Measurements from ENCODE around the gene RSPH3. TPM values are rescaled to one million over a fixed set of nuclear protein-coding genes. Genes with fewer than 3 reads are reported as not detected.
"Not testable (repeated sequence)": the region's sequence is repeated elsewhere in the genome, so short reads cannot be mapped to it uniquely, and the experiment has no call there.

Gene RSPH3
- total and polyA plus RNA-seq, 4 experiments from 2014 or later, result 0.66 to 3.7 (median 3.5) TPM

DNA sequence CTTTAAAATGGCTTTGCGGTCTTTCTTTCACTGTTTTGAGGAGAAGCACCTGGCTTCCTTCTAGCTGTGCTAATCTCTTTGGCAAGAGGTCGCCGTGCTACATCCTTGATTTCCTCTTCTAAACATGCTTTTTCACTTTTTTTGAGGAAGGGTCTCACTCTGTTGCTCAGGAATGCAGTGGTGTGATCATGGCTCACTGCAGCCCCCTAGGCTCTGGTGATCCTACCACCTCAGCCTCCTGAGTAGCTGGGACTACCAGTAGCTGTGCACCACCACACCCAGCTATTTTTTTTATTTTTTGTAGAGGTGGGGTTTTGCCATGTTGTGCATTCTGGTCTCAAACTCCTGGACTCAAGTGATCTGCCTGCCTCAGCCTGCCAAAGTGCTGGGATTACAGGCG is 40.5 kb downstream of the RSPH3 start:
- Mint-ChIP-seq H3K9me3 (no peaks in the 10 kb centered on the region), H3K27me3 (no peaks in the 10 kb centered on the region), H3K36me3 (no peaks in the 10 kb centered on the region), H3K27ac (peak overlapping the region in 1 of 7 donors; percentile 17), H3K4me1 (peaks cover 0 to 13% (median 0%) of the 10 kb centered on the region in 4 donors), H3K4me3 (no peak overlapping the region)
- DNase-seq, result no peak
- intact Hi-C loops (cut with micrococcal nuclease), result no loop called here
- ChIA-PET CTCF (ENCODE audit: partially characterized antibody) (interaction anchor here (0.9 to 2.2 kb wide), 4 partner anchors 11 to 257 kb away, joined by 3 to 12 read pairs (median 4); no protein-coding TSS in a partner anchor), POLR2A (ENCODE audit: partially characterized antibody) (interaction anchor here (0.7 to 2.2 kb wide), 3 partner anchors 90 to 170 kb away, joined by 3 to 7 read pairs (median 6); no protein-coding TSS in a partner anchor)
- H3K36me3 ChIP-seq (ENCODE audit: insufficient read depth, low read length), result no peaks in the 10 kb centered on the region
- H3K27me3 ChIP-seq (ENCODE audit: insufficient read depth, low read length), result no peaks in the 10 kb centered on the region
- no peak overlapping the region for H3K27ac ChIP-seq (ENCODE audit: low read depth, low read length)
- H3K4me3 ChIP-seq (ENCODE audit: low read length in 2 of 2), result no peak overlapping the region
- no peaks in the 10 kb centered on the region for H3K4me1 ChIP-seq (ENCODE audit: insufficient read depth, low read length)
- no peaks in the 10 kb centered on the region for H3K9me3 ChIP-seq (ENCODE audit: control insufficient read depth in 1 of 2, low read length in 2 of 2)

DNA sequence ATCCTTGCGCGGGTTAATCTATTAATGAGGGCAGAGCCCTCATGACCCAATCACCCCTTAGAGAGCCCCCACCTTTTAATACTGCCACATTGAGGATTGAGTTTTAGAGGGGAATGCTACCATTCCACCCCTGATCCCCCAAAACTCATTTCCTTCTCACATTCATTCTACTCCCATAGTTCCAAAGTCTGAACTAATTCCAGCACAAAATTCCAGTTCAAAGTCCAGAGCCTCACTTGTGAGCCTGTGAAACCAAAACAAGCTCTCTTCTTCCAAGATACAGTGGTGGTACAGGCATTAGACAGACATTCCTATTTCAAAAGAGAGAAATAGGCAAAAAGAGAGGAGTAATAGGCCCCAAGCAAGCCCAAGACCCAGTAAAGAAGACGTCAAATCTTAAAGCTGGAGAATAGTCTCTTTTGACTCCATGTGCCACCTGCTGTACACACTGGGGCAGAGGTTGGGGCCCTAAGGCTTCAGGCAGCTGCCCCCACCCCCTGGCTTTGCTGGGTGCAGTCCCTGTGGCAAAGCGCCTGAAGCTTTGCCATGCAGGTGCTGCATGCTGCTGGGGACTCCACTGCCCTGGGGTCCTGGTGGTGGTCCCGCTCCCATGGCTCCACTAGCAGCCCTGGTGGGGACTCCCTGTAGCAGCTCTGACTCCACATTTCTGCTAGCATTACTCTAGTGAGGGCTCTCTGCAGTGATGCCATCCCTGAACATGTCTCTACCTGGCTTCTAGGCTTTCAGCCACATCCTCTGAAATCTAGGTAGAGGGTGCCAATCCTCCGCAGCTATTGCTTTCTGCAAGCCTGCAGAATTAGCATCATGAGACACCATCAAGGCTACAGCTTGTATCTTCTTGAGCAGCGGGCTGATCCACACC is 41.3 kb downstream of the RSPH3 start:
- peak in 4 of 5 donors; percentile 13 to 26 (median 24) for DNase-seq
- Histone ChIP-seq H3K9me3 (ENCODE audit: control insufficient read depth in 1 of 2, low read length in 2 of 2) (no peaks in the 10 kb centered on the region), H3K27ac (ENCODE audit: low read depth, low read length) (no peak overlapping the region), H3K4me1 (ENCODE audit: insufficient read depth, low read length) (no peaks in the 10 kb centered on the region), H3K27me3 (ENCODE audit: insufficient read depth, low read length) (no peaks in the 10 kb centered on the region), H3K36me3 (ENCODE audit: insufficient read depth, low read length) (no peaks in the 10 kb centered on the region), H3K4me3 (ENCODE audit: low read length in 2 of 2) (no peak overlapping the region)
- Mint-ChIP-seq H3K4me1 (peaks cover 0 to 13% (median 0%) of the 10 kb centered on the region in 4 donors), H3K27ac (peak overlapping the region in 3 of 7 donors; percentile 1 to 59 (median 52)), H3K4me3 (no peak overlapping the region), H3K27me3 (no peaks in the 10 kb centered on the region), H3K9me3 (no peaks in the 10 kb centered on the region), H3K36me3 (no peaks in the 10 kb centered on the region)
- ChIA-PET POLR2A (ENCODE audit: partially characterized antibody) (interaction anchor here (1.1 to 2.2 kb wide), 4 partner anchors 89 to 241 kb away, joined by 4 to 15 read pairs (median 6); no protein-coding TSS in a partner anchor), CTCF (ENCODE audit: partially characterized antibody) (interaction anchor here (0.7 to 2.2 kb wide), 13 partner anchors 9 to 256 kb away, joined by 3 to 12 read pairs (median 4); no protein-coding TSS in a partner anchor)
- intact Hi-C loops (cut with micrococcal nuclease), result loop anchor here (1.0 kb wide), 2 partner anchors 165 to 254 kb away; no protein-coding TSS in a partner anchor

DNA sequence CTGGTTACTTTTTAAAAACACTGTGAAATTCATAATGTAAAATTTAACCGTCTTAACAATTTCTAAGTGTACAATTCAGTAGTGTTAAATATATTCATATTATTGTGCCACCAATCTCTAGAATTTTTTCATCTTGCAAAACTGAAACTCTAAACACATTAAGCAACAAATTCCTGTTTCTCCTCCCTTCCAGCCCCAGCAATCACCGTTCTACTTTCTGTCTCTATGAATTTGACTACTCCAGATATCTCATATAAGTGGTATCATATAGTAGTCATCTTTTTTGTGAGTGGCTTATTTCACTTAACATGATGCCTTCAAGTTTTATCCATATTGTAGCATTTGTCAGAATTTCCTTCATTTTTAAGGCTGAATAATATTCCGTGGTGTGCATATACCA is 44.7 kb downstream of the RSPH3 start:
- Mint-ChIP-seq H3K9me3 (peaks cover 0 to 2% (median 0%) of the 10 kb centered on the region in 8 donors), H3K27me3 (no peaks in the 10 kb centered on the region), H3K4me3 (peak overlapping the region in 2 of 8 donors; percentile 4 to 44), H3K27ac (peak overlapping the region in 2 of 7 donors; percentile 85 to 86), H3K36me3 (no peaks in the 10 kb centered on the region), H3K4me1 (peaks cover 0 to 13% (median 0%) of the 10 kb centered on the region in 4 donors)
- peak in 1 of 5 donors; percentile 24 for DNase-seq
- CTCF ChIA-PET (ENCODE audit: partially characterized antibody), result interaction anchor here (1.3 kb wide), 1 partner anchor 162 kb away, joined by 3 read pairs; no protein-coding TSS in a partner anchor
- Histone ChIP-seq H3K36me3 (ENCODE audit: insufficient read depth, low read length) (no peaks in the 10 kb centered on the region), H3K4me1 (ENCODE audit: insufficient read depth, low read length) (no peaks in the 10 kb centered on the region), H3K9me3 (ENCODE audit: control insufficient read depth in 1 of 2, low read length in 2 of 2) (no peaks in the 10 kb centered on the region), H3K27ac (ENCODE audit: low read depth, low read length) (no peak overlapping the region), H3K27me3 (ENCODE audit: insufficient read depth, low read length) (no peaks in the 10 kb centered on the region), H3K4me3 (ENCODE audit: low read length in 2 of 2) (no peak overlapping the region)
- intact Hi-C loops (cut with micrococcal nuclease), result no loop called here
- POLR2A ChIA-PET (ENCODE audit: partially characterized antibody), result interaction anchor here (1.8 kb wide), 1 partner anchor 86 kb away, joined by 9 read pairs; no protein-coding TSS in a partner anchor

DNA sequence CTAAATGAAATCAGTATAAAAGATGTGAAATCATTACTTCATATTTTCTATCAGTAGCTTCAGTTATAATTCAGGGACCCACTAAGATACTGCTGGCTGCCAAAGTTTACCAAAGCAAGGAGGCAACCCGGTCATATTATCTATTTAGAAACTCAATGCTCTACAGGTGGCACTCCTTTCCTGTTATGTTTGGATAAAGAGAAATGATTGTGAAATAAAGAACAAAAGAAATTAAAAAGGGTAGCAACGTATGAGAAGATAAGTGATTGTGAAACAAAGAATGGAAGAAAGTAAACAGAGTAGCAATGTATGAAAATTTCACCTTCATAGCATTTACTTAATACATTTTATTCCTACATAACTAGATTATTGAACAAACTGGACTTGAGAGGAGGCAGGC is 45.2 kb downstream of the RSPH3 start:
- H3K9me3 Mint-ChIP-seq, result peaks cover 0 to 2% (median 0%) of the 10 kb centered on the region in 8 donors
- no peaks in the 10 kb centered on the region for H3K4me1 ChIP-seq (ENCODE audit: insufficient read depth, low read length)
- no peaks in the 10 kb centered on the region for H3K9me3 ChIP-seq (ENCODE audit: control insufficient read depth in 1 of 2, low read length in 2 of 2)
- no peak overlapping the region for H3K27ac ChIP-seq (ENCODE audit: low read depth, low read length)
- no peaks in the 10 kb centered on the region for H3K36me3 Mint-ChIP-seq
- CTCF ChIA-PET (ENCODE audit: partially characterized antibody), result interaction anchor here (1.0 to 1.3 kb wide), 2 partner anchors 17 to 162 kb away, joined by 3 read pairs; no protein-coding TSS in a partner anchor
- DNase-seq, result no peak
- POLR2A ChIA-PET (ENCODE audit: partially characterized antibody), result interaction anchor here (0.7 to 1.8 kb wide), 3 partner anchors 84 to 101 kb away, joined by 3 to 9 read pairs (median 3); no protein-coding TSS in a partner anchor
- H3K27ac Mint-ChIP-seq, result peak overlapping the region in 2 of 7 donors; percentile 69 to 86
- H3K4me1 Mint-ChIP-seq, result peaks cover 0 to 13% (median 0%) of the 10 kb centered on the region in 4 donors
- no peaks in the 10 kb centered on the region for H3K27me3 Mint-ChIP-seq
- no peaks in the 10 kb centered on the region for H3K36me3 ChIP-seq (ENCODE audit: insufficient read depth, low read length)
- intact Hi-C loops (cut with micrococcal nuclease), result no loop called here
- peak overlapping the region in 1 of 8 donors; percentile 46 for H3K4me3 Mint-ChIP-seq
- no peaks in the 10 kb centered on the region for H3K27me3 ChIP-seq (ENCODE audit: insufficient read depth, low read length)
- no peak overlapping the region for H3K4me3 ChIP-seq (ENCODE audit: low read length in 2 of 2)

DNA sequence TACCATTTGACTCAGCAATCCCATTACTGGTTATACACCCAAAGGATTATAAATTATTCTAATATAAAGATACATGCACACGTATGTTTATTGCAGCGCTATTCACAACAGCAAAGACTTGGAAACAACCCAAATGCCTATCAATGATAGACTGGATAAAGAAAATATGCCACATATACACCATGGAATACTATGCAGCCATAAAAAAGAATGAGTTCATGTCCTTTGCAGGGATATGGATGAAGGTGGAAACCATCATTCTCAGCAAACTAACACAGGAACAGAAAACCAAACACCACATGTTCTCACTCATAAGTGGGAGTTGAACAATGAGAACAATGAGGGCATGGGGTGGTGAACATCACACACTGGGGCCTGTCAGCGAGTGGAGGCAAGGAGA is 48.0 kb downstream of the RSPH3 start:
- H3K27ac ChIP-seq (ENCODE audit: low read depth, low read length); H3K9me3 ChIP-seq (ENCODE audit: control insufficient read depth in 1 of 2, low read length in 2 of 2); CTCF ChIA-PET (ENCODE audit: partially characterized antibody); H3K27me3 Mint-ChIP-seq; H3K36me3 Mint-ChIP-seq; H3K4me3 ChIP-seq (ENCODE audit: low read length in 2 of 2); POLR2A ChIA-PET (ENCODE audit: partially characterized antibody); DNase-seq; H3K27me3 ChIP-seq (ENCODE audit: insufficient read depth, low read length); H3K4me1 ChIP-seq (ENCODE audit: insufficient read depth, low read length); intact Hi-C loops (cut with micrococcal nuclease); H3K4me3 Mint-ChIP-seq; H3K9me3 Mint-ChIP-seq; H3K36me3 ChIP-seq (ENCODE audit: insufficient read depth, low read length): not testable (repeated sequence)
- peak overlapping the region in 1 of 7 donors; percentile 35 for H3K27ac Mint-ChIP-seq
- peaks cover 0 to 12% (median 0%) of the 10 kb centered on the region in 4 donors for H3K4me1 Mint-ChIP-seq

DNA sequence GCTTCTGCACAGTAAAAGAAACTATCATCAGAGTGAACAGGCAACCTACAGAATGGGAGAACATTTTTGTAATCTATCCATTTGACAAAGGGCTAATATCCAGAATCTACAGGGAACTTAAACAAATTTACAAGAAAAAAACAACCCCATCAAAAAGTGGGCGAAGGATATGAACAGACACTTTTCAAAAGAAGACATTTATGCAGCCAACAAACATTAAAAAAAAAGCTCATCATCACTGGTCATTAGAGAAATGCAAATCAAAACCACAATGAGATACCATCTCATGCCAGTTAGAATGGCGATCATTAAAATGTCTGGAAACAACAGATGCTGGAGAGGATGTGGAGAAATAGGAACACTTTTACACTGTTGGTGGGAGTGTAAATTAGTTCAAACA is 48.4 kb downstream of the RSPH3 start:
- H3K4me3 Mint-ChIP-seq; H3K27me3 Mint-ChIP-seq; H3K27ac Mint-ChIP-seq; intact Hi-C loops (cut with micrococcal nuclease); H3K27ac ChIP-seq (ENCODE audit: low read depth, low read length); H3K9me3 ChIP-seq (ENCODE audit: control insufficient read depth in 1 of 2, low read length in 2 of 2); POLR2A ChIA-PET (ENCODE audit: partially characterized antibody); H3K4me1 ChIP-seq (ENCODE audit: insufficient read depth, low read length); H3K36me3 Mint-ChIP-seq; H3K9me3 Mint-ChIP-seq; DNase-seq; H3K36me3 ChIP-seq (ENCODE audit: insufficient read depth, low read length); H3K4me3 ChIP-seq (ENCODE audit: low read length in 2 of 2); CTCF ChIA-PET (ENCODE audit: partially characterized antibody); H3K27me3 ChIP-seq (ENCODE audit: insufficient read depth, low read length): not testable (repeated sequence)
- peaks cover 0 to 12% (median 0%) of the 10 kb centered on the region in 4 donors for H3K4me1 Mint-ChIP-seq

DNA sequence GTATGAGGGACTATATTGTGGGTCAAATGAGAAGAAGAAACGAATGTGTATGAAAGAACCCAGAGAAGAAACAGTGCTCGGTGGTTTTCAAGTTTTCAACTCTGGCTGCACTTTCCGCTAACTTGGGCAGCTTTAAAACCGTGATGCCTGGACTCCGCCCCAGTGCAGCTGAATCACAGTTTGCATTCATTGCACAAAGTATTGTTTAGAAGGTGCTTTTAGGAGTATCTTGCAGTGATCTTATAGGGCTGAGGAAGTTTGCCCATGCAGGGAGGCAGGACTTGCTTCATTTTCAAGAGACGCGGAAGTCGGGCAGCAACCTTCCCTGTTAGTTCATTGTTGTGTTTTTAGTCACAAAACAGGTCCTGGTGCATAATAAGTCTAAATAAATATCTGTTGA is 52.7 kb downstream of the RSPH3 start:
- H3K4me1 ChIP-seq (ENCODE audit: insufficient read depth, low read length), result no peaks in the 10 kb centered on the region
- no peak overlapping the region for H3K4me3 Mint-ChIP-seq
- peaks cover 0 to 7% of the 10 kb centered on the region in 2 donors for H3K36me3 Mint-ChIP-seq
- H3K27ac Mint-ChIP-seq, result no peak overlapping the region
- no peak overlapping the region for H3K27ac ChIP-seq (ENCODE audit: low read depth, low read length)
- no peaks in the 10 kb centered on the region for H3K27me3 ChIP-seq (ENCODE audit: insufficient read depth, low read length)
- no peaks in the 10 kb centered on the region for H3K9me3 ChIP-seq (ENCODE audit: control insufficient read depth in 1 of 2, low read length in 2 of 2)
- peaks cover 0 to 2% of the 10 kb centered on the region in 2 donors for H3K27me3 Mint-ChIP-seq
- no peaks in the 10 kb centered on the region for H3K36me3 ChIP-seq (ENCODE audit: insufficient read depth, low read length)
- intact Hi-C loops (cut with micrococcal nuclease), result no loop called here
- POLR2A ChIA-PET (ENCODE audit: partially characterized antibody), result no interaction called here
- peaks cover 0 to 11% (median 6%) of the 10 kb centered on the region in 8 donors for H3K9me3 Mint-ChIP-seq
- H3K4me3 ChIP-seq (ENCODE audit: low read length in 2 of 2), result no peak overlapping the region
- DNase-seq, result no peak
- no peaks in the 10 kb centered on the region for H3K4me1 Mint-ChIP-seq
- CTCF ChIA-PET (ENCODE audit: partially characterized antibody), result interaction anchor here (0.7 kb wide), 1 partner anchor 12 kb away, joined by 3 read pairs; no protein-coding TSS in a partner anchor

All from CD4-positive, alpha-beta memory T cell (primary cell).